GM11168 (cell line): ENCODE measurements around the gene CLCN5.

Experiments used
- in situ Hi-C: fragments of 300-500 bp; cut with MboI; formaldehyde crosslinking; loops from one replicate; pipeline ENCODE4 v1.12.0; 2022; ENCODE audit warnings: low sequenced_read_pairs; ENCODE audit not compliant: unreplicated experiment

CLCN5 gene

GRCh38 chrX:49925176-49925575 lies 2.8 kb downstream of the CLCN5 start:
- in situ Hi-C loops: no loop called here

GRCh38 chrX:49930039-49930438 lies 7.6 kb downstream of the CLCN5 start:
- in situ Hi-C loops: no loop called here

GRCh38 chrX:49932791-49933190 lies 10.4 kb downstream of the CLCN5 start:
- in situ Hi-C loops: no loop called here

DNA sequence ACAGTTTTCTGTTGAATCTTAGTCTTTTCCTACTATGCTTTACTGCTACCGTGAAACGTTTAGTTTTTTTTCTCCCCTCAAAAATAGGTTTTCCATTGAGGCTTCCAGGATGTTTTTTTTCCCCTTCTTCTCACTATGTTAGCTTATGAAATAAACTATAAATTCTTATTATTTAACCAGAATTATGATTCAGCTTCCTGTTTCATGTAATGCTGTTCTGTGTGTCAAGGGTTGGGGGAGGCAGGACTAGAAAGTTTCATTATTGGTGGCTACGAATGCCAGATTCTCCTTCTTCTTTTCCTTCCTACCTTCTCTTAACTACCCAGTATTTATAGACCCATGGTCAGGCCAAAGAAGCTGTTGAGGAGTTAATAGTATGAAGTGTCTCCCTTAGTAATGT lies 11.8 kb downstream of the CLCN5 start:
- in situ Hi-C loops: no loop called here

DNA sequence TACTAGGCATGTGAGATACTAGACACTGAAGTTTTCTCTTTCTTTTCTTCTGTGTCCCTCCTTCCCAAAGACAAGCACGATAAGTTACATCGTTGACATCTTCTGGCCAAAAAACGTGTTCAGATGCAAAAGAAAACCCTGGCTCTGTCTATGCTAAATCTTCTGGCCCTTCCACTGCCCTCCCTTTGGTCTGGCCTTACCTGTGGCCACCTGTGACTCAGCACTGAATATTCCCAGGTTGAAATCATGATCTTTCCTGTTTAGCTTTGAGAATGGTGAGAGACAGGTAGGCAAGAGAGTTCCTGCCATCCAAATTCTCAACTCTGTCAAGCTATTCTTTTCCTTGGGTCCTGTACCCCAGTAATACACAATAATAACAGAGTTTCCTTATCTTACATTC lies 12.3 kb downstream of the CLCN5 start:
- in situ Hi-C loops: no loop called here

- in situ Hi-C loops: no loop called here
Measured at GRCh38 chrX:49947781-49948180, 25.4 kb downstream of the CLCN5 start.

GRCh38 chrX:49949961-49950360 lies 27.6 kb downstream of the CLCN5 start:
- in situ Hi-C loops: no loop called here

- in situ Hi-C loops: no loop called here
Measured at GRCh38 chrX:49951524-49952193, 29.3 kb downstream of the CLCN5 start.

DNA sequence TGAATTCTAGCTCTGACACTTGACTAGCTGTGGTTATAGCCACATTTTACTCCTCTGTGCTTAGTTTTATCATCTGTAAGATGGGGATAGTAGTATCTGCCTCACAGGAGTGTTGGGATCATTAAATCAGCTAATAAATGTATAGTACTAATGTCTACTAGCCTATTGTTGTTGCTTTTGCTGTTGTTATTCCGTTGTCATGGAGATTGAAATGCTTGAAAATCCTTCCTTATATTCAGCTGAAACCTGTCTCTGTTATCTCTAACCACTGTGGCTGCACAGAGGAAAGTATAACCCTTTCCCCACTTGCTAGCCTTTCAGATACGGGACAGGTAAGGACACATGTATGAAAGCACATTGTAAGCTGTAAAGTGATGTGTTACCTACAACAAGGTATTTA lies 33.9 kb downstream of the CLCN5 start:
- in situ Hi-C loops: no loop called here

DNA sequence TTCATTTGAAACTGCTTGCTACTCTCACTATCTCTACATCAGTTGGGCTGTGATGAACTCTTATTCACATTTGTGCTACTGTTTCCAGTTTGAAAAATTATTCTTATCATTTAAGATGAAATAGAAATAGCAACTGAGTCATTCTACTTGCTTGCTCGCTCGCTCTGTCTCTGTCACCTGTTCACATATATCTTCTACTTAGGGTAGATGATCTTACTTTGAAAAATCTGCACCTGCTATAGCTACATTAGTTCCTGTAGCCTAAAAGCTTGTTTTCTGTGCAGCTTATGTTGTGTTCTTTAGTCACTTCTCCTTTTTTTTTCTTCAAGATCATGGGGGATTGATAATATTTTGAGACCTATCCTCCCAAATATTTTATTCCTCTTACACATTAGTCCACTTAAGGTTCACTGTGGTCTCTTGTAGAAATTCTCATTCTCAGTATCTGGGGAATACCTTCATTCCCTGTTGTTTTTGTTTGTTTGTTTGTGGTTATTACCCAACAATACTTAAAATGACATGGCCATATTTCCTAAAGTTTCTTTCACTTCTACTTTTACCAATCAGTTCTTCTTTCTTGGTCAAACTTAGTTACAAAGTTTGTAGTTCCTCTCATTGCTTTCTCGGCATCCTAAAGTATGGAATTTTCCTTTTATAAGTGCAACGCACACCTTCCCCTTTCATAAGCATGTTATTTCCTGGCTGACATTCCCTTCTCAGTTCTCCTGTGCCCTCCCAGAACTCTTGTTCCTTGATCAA lies 36.5 kb downstream of the CLCN5 start:
- in situ Hi-C loops: no loop called here

- in situ Hi-C loops: no loop called here
Measured at GRCh38 chrX:49959602-49960001, 37.2 kb downstream of the CLCN5 start.

DNA sequence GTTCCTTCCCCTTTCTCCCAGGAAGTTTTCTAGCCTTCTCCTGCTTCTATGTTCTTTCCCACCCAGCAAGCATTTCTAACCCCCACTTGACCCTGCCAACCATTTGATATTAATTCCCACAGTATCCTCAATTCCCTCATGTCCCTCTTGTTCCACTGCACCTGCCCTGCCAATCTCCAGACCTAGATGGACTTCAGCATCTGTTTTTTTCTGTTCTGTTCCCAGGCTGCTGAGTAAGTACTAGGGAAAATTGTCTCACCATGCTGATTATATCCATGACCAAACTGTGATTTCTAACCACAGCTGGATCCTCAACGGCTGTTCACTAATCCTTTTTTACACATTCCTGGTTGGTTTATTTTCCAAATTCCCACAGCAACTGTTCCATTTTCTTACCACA lies 37.7 kb downstream of the CLCN5 start:
- in situ Hi-C loops: no loop called here

GRCh38 chrX:49970674-49971073 lies 48.3 kb downstream of the CLCN5 start:
- in situ Hi-C loops: no loop called here

DNA sequence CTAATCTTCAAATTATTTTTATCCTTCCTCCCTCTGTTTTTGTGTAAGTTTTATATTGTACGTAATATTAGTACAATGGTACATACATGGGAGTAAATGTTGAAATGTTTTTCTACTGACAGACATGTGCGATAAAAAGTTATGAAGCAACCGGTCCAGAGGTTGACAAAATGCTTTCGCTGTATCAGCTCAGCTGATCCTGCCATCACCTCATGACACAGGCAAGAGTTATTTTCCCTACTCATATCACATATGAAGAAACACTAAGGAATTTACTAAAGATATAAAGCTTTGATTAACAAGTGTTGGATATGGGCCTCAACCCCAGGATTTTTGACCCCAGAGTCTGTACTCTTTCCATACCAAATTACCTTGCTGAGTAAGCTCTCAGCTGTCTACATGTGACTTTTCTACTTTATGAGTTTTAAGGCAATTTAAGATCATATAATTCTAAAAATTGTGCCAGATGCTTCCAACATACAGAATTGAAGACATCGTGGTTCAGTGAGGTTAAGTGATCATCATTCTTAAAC lies 50.0 kb downstream of the CLCN5 start:
- in situ Hi-C loops: no loop called here

DNA sequence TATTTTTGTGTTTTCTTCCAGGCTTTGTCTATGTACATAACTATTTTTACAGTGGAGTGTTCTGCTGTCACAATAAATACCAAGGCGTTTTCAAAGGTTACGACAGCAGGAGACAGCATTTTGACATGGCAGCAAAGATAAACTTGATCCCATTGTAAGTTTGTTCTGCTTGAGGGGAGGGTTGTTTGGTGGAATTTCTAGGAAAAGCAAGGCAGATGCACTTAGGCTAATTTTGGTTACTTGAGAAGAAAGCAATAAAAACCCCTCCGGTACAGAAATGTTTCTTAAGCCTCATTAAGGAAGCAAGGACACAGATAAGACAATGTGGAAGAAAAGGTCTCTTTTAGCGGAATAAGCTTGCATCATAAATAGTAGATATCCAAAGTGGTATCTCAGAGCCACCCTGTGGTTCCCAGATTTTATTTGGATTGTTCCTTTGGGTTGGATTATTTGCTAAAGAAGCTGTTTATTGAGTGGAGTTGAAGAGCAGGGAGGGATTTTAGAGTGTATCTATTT lies 54.3 kb downstream of the CLCN5 start:
- in situ Hi-C loops: no loop called here

DNA sequence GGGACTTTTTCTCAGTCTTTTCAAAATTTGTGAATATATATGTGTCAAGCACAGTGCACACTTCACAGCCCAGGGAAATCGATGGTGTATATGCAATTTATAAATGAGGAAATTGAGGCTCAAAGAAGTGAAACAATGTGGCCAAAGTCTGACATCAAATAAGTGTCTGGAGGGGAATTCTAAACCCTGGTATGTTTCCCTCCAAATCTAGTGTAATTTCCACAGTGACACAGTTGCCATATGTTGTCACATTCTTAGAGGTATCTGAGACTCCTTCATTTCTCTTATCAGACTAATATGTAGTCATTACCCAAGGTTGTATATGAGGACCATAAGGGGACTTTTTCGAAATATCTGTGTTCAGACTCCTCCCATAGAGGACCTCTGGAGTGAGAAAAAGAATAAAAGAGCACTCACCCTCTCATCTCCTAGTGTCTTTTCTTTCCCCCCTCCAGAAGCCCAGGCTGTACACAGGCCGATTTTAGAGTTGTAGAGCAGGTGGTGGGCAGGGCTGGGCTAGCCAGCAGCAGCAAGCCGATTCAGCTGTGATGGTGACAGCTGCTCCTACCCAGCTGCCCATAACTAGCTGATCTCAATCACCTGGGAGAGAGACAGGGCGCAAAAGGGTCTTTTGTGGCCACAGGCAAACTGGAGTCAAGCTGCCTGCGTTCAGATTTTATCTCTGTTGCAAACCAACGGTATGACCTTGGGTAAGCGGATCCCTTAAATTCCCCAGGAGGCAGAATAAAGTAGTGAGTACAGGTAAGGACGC lies 55.1 kb downstream of the CLCN5 start:
- in situ Hi-C loops: no loop called here

DNA sequence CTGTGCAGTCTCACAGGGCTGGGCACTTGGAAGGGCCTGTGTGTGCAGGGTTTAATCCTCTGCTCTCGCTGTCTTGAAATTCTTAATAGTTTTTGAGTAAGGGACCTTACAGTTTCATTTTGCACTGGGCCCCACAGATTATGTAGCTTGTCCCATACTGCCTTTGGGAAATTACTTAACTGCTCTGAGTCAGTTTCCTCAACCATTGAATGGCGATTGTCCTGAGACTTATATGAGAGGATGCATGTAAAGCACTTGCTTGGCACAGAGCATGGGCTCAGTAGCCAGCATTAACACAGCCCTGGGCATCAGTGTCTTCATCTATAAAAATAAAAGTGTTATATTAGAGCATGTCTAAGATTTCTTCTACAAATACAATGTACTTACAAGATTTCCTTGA lies 55.8 kb downstream of the CLCN5 start:
- in situ Hi-C loops: no loop called here

DNA sequence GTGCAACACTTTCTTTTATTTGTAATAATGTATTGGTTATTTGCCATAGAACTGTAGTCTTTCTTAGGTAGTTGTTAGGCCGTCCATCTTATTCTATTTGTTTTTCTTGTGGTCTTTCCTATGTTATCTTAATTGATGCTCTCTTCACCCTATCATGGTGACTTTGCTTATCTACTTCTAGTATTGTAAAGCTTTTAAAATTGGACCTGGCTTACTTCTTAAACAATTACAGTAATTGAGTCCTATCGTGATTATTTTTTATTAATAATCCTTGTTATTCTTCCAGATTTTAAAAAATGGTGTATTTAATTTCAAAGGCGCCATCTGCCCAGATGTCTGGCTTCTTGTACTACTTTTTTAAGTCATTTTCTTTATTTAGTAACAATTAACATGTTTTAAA lies 63.7 kb downstream of the CLCN5 start:
- in situ Hi-C loops: no loop called here

- in situ Hi-C loops: no loop called here
Measured at GRCh38 chrX:49987651-49988050, 65.3 kb downstream of the CLCN5 start.

- in situ Hi-C loops: no loop called here
Measured at GRCh38 chrX:49988143-49988542, 65.7 kb downstream of the CLCN5 start.

DNA sequence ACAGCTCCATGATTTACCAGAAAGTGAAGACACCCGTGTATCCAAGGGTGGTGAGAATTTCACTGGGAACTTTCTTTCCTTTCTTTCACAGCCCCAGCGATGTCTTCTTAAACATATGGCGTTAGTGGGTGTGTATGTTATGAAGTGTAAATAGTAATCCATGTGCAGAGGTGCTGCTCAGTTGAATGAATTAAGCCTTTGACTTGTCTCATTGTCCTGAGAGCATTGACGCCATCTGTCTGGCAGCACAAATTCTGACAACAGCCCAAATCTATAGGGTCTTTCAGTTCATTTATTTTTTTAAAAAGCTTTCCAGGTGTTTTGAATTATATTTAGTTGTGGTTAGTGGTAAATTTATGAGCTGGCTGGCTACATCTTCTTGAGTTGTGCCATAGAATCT lies 69.4 kb downstream of the CLCN5 start:
- in situ Hi-C loops: no loop called here
